GM23338 (cell line): ENCODE data around the gene HTR4. TPM values are rescaled to one million over a fixed set of nuclear protein-coding genes. Genes with fewer than 3 reads are reported as not detected.

Experiments used
- ETS1 ChIP-seq: IDR thresholded peaks from 2 replicates; pipeline ENCODE4 v1.6.1; 2016; ENCODE audit warnings: antibody characterized with exemption
- EZH2phosphoT487 ChIP-seq: fragments of 200-600 bp; sonication (generic); IDR thresholded peaks from one replicate; pipeline ENCODE4 v1.8.1; 2018; ENCODE audit warnings: antibody characterized with exemption; ENCODE audit not compliant: unreplicated experiment
- NANOG ChIP-seq: IDR thresholded peaks from 2 replicates; pipeline ENCODE4 v1.6.1; 2016; ENCODE audit warnings: antibody characterized with exemption, borderline replicate concordance
- REST ChIP-seq: IDR thresholded peaks from one replicate; pipeline ENCODE4 v1.6.1; 2018; ENCODE audit warnings: antibody characterized with exemption; ENCODE audit not compliant: unreplicated experiment
- STAT1 ChIP-seq: IDR thresholded peaks from one replicate; pipeline ENCODE4 v1.6.1; 2016; ENCODE audit warnings: antibody characterized with exemption; ENCODE audit not compliant: unreplicated experiment
- ZNF331 ChIP-seq: fragments of 250-450 bp; sonication (Bioruptor Pico); IDR thresholded peaks from 2 replicates; pipeline ENCODE4 v1.5.0; 2020; ENCODE audit warnings: low read depth, mild to moderate bottlenecking, moderate library complexity
- ZNF462 ChIP-seq: fragments of 250-450 bp; sonication (Bioruptor Pico); IDR thresholded peaks from 2 replicates; pipeline ENCODE4 v1.5.0; 2020; ENCODE audit warnings: mild to moderate bottlenecking, moderate library complexity
- polyA plus RNA-seq: library from polyadenylated mRNA; unstranded; fragments of >200 nt; fragmentation: Nextera tagmentation; extraction: Ambion mirVana; gene quantifications from 2 replicates; pipeline ENCODE4 v1.2.1, GENCODE V29; 2016
- total RNA-seq: library from RNA; depleted of rRNA; stranded (reverse); fragments of >200 nt; shearing (Covaris generic); gene quantifications from 2 replicates; pipeline ENCODE4 v1.2.3, GENCODE V29; 2014

HTR4 gene
- total and polyA plus RNA-seq, 2 experiments from 2014 or later, result 0.10 TPM; not detected in 1

DNA sequence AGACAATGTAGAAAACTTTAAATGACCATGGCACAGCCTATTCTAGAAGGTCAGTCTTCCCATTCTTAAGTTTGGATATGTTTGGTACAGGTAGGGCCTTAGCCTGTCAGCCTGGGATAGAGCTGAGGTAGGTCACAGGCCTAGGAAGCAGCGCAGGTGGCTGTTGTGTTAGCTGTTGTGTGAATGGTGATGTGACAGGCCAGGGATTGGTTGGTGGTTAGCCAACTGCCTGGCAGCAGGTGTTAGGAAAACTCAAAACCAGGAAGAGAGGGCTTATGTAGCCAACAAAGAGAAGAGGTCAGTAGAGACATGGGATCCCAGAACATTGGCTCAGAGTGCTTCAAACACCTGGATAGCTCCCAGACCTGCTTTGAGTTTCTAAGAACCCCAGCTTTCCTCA lies 186.4 kb downstream of the HTR4 start (continued):
- TF ChIP-seq ZNF462 (CRISPR knock-in tag), result no peak
- TF ChIP-seq STAT1, result no peak
- TF ChIP-seq ETS1, result no peak
- TF ChIP-seq ZNF331, result no peak
- no peak for TF ChIP-seq EZH2phosphoT487
- TF ChIP-seq NANOG, result no peak
- TF ChIP-seq REST, result no peak
